NAMALWA (cell line): ENCODE data around the gene KLHL6.

ENCODE experiments used
- DNase-seq: peaks from one replicate; pipeline ENCODE4 v3.0.0-alpha.2; 2015; ENCODE audit warnings: low spot score

KLHL6 gene

DNA sequence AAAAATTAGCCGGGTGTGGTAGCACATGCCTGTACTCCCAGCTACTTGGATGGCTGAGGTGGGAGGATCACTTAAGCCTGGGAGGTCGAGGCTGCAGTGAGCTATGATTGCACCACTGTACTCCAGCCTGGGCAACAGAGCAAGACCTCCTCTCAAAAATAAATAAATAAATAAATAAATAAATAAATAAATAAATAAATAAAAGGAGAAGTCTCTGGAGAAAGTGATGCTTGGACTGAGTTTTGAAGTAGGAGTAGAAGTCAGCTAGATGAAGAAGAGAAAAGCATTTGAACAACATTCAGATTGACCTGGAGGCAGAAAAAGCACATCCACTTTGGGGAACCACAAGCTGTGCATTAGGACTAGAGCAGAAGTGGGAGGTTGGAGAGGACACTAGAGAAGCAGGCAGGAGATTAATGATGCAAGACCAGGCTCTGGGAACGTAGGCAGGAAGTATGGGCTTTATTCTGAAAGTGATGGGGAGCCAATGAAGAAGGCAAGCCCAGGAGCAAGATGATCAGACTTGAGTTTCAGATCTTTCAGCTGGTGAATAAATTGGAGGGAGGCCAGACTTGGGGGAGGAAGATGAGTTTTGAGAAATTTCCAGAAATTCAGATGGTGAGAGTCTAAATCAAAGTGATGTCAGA lies 48.7 kb downstream of the KLHL6 start:
- no peak for DNase-seq

DNA sequence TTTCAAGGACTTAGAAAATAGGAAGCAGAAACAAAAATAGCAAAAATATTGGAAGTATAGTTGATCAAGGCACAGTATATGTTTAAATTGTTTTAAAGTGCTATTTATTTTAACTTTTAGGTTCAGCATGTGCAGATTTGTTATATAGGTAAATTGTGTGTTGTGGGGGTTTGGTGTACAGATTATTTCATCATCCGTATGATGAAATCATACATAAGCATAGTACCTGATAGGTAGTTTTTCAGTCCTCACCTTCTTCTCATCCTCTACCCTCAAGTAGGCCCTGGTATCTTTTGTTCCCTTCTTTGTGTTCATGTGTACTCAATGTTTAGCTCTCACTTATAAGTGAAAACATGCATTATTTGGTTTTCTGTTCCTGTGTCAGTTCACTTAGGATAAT lies 50.9 kb downstream of the KLHL6 start:
- no peak for DNase-seq

DNA sequence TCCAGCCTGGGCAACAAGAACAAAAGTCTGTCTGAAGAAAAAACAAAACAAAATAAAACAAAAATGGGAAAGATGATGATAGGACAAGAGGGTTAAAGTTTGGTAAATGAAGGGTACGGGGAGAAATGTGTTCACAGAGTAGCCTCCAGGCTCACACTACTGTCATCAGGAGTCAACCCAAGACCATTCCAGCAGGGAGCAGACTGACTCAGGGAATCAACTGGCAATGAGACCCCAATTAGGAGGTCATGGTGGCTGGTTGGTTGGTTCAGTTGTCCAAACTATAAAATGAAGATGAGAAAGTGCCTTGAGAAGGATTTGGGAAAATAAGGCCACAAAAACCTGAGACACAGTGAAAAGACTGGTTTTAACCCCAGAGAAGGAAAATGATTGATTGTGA lies 51.8 kb downstream of the KLHL6 start:
- DNase-seq = no peak

DNA sequence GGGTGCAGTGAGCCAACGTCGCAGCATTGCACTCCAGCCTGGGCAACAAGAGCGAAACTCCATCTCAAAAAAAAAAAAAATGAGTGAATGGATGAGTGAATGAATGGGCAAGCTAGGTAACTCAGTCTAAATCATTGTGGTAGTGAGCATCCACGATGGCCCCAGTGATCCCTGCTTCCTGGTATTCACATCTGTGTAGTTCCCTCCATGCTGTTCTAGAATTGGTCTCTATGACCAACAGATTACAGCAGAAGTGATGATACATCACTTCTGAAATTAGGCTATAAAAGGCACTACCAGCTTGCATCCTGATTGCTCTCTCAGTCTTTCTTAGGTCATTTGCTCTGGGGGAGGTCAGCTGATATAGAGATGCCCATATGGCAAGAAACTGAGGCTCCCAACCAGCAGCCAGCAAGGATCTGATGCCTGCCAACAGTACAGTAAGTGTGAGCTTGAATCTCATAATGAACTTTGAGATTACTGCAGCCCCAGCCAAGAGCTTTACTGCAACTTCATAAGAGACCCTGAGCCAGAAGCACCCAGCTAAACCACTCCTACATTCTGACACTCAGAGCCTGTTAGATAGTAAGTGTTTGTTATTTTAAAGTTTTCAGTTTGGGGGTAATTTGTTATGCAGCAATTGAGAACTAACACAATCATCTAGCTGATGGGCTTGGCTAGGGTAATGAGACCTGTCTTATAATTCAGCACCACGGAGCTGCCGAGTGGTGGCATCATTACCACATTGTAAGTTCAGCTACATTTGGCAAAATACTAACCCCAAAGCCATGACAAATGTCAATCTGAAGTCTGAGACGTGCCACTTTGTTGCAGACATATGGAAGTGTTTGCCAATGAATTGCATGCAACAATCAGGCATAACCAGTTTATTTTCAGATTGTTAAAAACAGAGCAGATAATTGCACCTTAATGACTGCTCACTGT lies 53.0 kb downstream of the KLHL6 start:
- DNase-seq = no peak

DNA sequence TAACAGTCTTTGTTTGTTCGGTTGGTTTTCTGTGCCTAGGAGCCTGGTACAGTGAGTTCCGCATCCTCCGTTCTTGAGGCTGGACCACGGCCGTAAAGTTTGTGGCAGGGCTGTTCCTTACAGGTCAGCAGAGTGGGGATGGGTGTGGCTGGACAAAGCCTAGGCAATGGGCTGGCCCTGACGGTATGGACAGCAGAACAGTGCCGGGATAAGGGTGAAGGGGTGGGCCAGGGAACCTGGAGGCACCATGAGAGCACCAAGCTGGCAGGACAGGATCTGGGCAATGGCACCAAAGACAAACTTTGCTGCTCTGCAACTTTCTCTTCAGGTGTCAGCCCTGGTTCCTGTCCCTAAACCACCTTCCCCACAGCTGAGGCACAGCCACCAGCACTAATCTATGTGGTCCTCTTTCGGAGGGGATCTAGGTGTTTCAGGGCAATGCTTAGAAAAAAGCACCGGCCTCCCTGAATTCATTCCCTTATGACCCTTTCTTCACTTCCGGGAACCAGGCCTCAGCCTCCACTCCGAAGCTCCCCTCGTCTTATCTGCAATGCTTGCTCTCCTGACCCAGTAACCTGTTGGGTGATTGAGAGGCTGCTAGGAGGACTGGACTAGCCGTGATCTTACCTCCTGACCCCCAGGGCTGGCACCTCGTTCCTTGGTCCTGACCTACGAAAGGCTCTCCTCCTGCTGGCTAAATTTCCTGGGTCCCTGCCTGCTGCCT lies 54.4 kb downstream of the KLHL6 start:
- DNase-seq = no peak

DNA sequence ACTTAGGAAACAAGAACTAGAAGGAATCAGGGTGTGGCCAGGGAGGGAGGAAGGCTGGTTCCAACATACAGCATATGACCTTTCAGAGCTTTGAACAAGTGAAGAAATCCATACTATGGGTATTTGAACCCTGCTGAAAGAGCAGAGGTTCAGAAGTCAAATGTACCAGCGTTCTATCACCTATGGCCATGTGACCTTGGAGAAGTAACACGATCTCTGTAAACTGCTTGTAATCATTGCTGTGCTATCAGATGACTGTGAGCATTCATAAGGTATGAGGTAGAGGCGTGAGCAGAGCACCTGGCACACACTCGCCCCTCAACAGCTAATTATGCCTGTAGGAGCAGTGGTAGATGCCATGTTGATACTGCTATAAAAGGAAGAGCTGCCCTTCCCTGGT lies 55.2 kb downstream of the KLHL6 start:
- no peak for DNase-seq

DNA sequence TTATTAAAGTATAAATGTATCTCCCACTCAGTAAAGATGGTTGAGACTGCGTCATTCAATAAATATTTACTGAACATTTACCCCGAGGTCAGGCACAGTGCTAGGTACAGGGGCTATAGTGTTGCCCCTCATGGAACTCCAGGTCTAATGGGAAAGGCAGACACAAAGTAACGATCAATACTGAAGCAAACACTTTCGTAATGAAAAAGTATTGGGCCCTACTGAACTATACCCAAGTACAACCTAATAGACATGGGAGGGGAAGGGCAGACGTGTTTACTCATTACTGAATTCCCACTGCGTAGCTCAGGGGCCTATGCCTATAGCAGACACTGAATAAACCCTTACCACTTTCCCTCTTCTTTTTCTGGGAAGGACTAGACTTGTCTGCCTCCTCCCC lies 56.9 kb downstream of the KLHL6 start:
- no peak for DNase-seq

DNA sequence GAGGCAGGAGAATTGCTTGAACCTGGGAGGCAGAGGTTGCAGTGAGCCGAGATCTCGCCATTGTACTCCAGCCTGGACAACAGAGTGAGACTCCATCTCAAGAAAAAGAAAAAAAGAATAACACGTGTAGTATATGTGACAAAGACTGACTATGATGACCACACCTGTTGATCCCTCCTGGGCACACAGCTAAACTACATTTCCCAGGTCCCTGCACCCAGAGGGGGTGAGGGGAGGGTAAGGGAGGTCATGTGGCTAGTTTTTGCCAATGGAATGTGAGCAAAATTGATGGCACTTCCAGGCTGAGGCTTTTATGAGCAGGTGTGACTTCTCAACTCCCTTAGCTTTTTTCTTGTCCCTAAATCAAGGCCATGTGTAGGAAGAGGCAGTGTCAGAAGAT lies 58.2 kb downstream of the KLHL6 start:
- DNase-seq = no peak

DNA sequence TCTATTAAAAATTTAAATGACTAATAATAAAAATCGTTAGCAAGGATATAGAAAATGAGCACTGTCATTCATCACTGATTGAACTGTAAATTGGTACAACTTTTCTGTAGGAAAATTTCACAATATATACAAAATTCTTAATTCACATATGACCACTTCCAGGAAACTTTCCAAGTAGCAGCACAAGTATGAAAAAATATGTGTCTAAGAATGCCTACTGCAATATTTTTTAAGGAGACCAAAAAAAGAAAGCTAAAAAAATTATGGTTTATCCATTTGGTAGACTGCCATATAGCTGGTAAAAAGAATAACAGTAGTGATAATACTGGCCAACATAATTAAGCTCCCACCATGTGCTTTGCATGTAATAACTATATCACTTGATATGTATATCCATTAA lies 59.2 kb downstream of the KLHL6 start:
- no peak for DNase-seq

DNA sequence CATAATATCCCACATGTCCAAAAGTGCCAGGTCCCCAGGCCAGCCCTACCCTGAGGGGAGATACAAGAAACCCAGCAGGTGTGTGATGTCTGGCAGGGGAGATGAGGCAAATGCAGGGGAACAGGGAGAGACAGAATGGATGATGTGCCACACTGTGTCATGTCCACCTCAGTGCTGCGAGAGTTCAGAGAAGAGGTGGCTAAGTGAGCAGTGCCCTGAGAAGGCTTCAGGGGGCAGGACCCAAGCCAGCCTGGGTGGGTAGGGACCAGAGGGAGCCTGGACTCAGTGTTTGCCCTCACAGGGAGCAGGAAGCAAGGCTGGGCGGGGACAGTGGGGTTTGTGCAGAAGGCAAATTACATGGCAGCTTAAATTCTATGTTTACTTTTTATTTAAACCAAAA lies 61.2 kb downstream of the KLHL6 start:
- no peak for DNase-seq

DNA sequence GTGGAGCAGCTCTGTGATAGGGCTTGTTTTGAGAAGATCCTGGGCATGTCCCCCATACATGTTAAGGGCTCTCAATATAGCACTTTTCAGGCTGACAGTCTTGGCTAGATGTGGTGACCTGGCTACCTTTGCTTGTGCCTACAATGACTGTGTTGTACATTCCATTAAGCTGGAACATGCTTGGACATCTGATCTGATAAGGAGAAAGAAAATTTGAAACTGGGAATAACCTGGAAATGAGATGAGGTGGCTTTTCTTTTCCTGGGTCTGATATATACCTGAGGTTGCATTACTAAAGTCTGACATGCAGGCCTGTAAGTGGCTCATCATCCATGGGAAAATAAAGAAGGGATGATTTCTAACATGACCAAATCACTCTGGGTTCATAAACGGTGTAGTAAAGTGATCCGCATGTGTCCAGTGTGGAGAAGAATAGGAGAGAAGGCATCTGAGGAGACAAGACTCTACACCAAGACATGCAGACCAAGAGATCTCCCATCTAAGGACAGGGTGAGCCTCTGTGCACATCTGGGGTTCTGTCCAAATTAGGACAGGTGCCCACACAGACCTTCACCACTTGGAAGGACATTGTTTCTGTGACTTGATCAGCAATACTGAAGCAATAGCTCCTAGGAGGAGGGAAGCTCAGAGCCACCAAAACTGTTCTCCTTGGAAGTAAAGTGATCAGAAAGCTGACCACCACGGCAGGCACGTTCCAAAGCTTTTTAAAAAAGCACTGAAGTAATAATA lies 62.0 kb downstream of the KLHL6 start:
- no peak for DNase-seq

DNA sequence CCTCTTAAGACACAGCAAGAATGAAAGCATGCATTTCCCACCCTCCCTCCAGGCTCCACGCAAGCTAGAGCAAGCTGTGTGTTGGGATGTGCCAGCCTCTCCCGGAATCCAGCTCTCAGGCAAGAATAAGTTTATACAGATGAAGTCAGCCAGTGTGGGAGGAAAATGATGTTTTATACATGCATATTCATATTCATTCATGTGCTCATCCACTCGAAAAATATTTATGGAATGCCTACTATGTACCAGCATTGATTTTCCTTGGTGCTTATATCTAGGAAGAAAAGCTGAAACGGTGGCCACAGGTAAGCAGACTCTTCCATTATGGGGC lies 62.7 kb downstream of the KLHL6 start:
- DNase-seq = no peak

DNA sequence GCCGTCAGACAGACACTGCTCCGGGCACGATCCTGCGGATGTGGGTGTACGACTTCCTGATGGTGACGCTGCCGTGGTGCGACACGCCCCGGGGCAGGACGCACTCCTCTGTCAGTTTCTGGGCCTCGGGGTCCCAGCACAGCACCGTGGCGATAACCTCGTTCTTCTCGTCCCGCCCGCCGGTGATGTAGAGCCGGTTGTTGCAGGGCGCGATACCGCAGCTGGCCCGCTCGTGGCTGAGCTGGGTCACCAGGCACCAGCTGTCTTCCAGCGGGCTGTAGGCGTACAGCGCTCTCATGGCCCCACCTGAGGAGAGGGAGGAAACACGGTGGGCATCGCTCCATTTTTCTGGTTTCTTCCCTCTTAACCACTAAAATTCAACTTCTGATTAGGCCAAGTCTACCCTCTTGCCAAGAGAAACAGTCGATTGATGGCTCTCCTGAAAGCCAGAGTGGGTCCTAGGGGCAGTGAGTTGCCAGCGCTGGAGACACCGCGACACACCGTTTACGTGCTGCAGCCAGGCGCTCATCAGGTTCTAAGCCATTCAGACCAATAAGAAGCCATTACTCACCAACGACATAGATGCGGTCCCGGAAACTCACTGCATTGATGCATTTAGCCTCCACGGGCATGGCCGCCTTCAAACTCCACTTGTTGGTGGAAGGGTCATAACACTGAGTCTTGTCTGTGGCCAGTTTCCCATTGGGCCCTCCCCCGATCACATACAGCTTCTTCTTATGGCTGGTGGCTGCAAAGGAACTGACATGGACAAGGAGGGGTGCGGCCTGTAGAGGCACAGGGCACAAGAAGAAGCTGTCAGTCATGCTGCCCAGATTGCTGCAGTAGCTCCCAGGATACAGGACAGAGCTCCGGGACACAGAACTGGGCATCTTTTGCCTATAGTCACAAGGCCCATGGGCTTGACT lies 63.3 kb downstream of the KLHL6 start:
- DNase-seq = no peak

DNA sequence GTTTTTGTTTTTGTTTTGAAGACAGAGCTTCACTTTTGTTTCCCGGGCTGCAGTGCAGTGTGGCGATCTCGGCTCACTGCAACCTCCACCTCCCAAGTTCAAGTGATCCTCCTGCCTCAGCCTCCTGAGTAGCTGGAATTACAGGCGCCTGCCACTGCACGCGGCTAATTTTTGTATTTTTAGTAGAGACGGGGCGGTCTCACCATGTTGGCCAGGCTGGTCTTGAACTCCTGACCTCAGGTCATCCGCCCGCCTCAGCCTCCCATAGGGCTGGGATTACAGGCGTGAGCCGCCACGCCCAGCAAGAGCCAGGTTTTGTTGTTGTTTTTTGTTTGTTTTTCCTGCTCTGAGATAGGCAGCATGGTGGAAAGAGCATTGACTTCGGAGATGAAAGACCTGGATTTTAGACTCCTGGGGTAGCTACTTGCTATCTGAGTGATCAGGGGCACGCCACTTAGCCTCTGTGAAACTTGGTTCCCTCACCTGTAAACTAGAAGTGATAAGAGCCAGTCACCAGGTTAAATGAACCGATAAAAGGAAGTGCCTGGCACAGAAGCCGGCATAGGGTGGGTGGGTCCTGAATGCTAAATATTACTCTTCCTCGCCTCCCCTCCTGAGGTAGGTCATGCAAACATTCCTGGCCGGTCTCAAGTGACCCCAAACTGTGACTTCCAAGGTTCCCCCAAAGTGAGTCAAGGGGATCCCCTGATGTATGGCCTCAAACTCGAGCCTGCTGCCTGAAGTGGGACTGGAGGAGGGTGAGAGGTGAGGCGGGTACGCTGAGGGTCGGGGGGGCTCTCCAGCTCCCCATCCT lies 64.2 kb downstream of the KLHL6 start:
- DNase-seq = no peak

DNA sequence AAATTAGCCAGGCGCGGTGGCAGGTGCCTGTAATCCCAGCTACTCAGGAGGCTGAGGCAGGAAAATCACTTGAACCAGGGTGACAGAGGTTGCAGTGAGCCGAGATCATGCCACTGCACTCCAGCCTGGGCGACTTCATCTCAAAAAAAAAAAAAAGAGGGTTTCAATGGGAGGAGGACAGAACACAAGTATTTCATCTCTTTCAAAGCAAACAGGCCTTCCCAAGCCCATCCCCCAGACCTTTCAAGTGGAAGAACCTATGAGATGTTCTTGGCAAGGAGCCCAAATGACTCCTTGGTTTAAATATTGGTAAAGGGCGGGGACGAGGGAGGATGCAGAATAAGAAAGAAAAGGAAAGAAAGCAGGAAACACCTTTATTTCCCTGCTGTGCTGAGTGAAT lies 64.9 kb downstream of the KLHL6 start:
- DNase-seq = no peak

DNA sequence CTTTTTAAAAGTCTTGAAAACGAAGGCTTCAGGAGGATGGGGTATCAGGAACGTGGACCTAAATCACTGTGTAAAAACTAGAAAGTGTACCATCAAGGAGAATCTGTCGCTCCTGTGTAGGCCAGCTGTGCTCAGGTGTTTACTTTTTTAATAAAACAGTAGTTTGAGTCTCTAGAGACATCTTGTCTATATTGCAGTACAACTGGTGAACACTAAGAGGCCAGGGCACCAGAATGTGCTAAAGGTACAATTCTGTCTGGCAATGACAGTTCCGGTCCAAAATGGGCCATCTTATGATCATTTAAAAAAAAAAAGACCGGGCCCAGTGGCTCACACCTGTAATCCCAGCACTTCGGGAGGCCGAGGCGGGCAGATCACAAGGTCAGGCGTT lies 65.3 kb downstream of the KLHL6 start:
- no peak for DNase-seq

DNA sequence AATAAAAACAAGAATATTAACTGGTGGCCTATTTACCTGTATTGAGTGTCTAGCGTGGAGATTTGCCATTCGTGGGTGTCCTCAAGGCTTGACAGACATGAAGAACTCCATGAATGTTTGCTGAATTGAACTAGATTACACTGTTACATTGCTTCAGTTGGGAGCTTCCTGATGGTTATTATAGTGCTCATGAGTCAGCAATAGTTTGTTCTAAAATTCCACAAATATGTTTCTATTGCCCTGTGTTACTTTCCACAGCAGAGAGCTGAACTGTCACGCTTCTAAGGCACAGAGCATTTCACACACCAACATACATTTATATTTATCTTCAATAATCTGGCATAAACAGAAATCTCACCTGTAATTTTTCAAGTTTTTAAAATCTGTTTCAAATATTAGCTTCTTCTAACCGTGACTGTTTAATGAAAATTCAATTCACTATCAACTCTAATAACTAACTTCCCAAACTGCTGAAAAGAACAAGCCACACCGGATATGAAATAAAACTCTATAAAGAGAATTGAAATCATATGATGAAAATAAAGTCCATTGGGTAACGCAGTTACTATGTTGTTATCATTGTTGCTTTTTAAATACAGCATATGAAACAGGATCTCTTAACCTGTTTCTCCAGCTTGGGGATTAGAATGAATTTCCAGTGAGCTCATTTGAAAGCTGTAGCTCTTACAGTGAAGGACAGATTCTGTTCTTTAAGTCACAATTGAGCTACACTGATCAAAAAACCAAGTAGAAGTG lies 65.9 kb downstream of the KLHL6 start:
- no peak for DNase-seq

DNA sequence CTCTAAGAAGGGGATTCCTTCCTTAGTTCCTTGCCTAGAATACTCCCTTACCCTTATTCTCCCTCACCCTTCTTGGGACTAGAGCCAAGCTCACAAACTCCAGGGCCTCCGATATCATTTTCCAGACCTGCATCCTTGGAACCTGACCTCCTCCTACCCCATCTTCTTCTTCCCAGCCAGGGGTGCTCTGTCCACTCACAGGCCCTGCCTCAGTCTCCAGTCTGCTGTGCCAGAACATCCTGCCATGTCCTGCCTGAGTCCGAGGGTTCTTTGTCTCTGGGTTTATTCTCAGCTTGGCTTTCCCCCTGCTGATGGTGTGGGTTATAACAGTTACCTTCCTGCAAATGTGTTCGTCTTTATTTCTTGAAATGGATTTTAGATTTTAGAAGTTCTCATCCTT lies 67.2 kb downstream of the KLHL6 start:
- DNase-seq = no peak

DNA sequence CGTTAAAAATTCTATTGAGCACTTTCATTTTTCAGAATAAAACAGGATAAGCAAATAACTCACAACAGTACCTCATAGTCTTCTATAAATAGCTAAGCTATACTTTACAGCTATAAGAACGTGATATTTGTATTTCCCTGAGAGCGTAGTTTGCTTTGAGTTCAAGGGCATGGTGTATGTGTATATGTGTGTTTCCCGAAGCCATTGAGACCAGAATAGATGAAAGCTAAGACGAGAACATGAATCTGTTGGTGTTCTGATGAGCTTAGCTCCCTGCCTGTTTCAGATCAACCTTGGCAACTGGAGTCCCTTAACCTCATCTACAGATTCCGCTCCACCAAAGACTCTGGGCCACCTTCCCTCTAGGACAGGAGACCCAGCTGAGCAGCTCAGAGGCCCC lies 67.6 kb downstream of the KLHL6 start:
- DNase-seq = no peak

DNA sequence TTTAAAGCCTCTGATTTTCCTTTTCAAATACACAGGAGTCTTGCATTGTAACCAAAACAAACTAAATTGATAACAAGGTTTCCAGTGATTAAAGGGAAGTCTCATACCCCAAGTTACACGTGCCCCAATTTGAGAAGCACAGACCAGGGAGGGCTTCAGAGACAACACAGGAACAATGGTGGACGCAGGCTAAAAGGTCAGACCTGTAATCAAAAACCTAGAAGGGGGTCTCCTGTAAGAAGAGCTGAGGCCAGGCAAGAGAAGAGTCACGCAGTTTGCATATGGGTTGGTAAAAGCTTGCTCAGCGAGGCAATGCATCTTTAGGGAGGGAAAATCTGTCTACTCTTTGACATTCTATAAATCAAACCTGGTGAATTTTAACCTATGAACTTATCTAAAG lies 68.5 kb downstream of the KLHL6 start:
- no peak for DNase-seq
